Stimulated activated CD4-positive, alpha-beta T cell treated with anti-CD3 and anti-CD28 coated beads, Interleukin-4, amount 100 ng/mL, for 4 hours (primary cell): Measurements from ENCODE around the gene CES5A.
"Not testable (repeated sequence)": the region's sequence is repeated elsewhere in the genome, so short reads cannot be mapped to it uniquely, and the experiment has no call there.

Experiments used
- DNase-seq, 2 experiments: peaks; one replicate each; pipeline ENCODE4 v3.0.0-alpha.2; 2020

CES5A gene, protein sequence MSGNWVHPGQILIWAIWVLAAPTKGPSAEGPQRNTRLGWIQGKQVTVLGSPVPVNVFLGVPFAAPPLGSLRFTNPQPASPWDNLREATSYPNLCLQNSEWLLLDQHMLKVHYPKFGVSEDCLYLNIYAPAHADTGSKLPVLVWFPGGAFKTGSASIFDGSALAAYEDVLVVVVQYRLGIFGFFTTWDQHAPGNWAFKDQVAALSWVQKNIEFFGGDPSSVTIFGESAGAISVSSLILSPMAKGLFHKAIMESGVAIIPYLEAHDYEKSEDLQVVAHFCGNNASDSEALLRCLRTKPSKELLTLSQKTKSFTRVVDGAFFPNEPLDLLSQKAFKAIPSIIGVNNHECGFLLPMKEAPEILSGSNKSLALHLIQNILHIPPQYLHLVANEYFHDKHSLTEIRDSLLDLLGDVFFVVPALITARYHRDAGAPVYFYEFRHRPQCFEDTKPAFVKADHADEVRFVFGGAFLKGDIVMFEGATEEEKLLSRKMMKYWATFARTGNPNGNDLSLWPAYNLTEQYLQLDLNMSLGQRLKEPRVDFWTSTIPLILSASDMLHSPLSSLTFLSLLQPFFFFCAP

DNA sequence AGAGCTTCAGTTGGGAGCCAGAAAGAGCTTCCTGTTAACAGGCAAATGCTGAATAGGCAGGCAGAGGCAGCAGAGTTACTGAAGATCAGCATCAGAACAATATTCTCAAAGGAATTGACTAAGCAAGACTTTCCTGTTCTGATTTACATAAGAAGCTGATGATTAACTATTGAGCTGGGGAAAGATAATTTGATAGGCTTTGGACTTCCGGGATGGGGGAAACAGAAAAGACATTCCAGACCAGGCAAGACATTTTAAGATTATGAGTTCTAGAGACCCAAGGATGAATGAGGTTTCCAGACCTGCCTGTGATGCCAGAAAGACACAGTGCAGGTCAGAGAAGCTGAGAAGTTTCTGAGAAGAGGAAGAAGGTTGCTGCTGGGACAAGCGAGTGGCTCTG lies at the start of gene CES5A:
TSS of gene CES5A (minus strand) at position 101 of the 400 bp plus-strand sequence. CDS start 152 bp downstream, outside the sequence.
- DNase-seq = no peak

DNA sequence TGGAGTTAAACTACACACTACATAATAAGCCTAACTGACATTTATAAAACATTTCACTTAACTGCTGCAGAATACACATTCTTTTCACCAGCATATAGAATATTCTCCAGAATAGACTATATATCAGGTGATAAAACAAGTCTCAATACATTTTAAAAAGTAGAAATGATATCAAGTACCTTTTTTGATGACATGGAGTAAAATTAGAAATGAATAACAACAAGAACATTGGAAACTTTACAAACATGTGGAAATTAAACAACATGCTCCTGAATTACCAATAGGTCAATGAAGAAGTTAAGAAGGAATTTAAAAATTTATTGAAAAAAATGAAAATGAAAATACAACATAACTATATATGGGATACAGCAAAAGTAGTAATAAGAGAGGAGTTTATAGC lies 47.5 kb upstream of the CES5A start:
- no peak for DNase-seq

DNA sequence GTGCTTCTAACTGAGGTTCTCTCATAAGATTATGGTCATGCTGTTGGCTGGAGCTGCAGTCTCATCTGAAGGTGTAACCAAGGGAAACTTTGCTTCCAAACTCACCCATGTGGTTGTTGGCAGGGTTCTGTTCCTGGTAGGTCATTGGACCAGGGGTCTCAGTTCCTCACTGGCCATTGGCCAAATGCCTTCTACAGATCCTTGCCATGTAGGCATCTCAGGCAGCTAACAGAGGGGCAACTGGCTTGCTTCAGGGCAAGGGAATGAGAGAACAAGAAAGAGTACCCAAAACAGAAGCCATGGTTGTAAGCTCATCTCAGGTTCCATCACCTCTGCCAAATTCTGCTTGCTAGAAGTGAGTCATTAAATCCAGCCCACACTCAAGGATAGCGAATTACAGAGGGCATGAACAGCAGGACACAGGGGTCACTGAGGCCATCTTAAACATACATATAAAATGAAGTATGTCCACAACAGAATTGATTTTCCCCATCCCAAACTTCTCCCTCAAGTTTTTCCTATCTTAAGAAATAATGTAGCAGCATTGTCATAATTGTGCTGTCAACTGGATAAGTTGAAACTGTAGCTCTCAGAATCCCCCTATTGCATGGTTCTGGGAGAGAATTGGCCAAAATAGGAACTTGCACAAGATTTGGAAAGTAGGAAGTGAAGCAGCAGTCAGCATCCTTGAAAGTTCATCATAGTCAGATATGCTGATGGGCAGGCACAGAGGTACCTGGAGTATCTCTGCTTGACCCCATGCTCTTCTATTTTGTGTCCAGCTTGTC lies 42.4 kb upstream of the CES5A start:
- no peak for DNase-seq

DNA sequence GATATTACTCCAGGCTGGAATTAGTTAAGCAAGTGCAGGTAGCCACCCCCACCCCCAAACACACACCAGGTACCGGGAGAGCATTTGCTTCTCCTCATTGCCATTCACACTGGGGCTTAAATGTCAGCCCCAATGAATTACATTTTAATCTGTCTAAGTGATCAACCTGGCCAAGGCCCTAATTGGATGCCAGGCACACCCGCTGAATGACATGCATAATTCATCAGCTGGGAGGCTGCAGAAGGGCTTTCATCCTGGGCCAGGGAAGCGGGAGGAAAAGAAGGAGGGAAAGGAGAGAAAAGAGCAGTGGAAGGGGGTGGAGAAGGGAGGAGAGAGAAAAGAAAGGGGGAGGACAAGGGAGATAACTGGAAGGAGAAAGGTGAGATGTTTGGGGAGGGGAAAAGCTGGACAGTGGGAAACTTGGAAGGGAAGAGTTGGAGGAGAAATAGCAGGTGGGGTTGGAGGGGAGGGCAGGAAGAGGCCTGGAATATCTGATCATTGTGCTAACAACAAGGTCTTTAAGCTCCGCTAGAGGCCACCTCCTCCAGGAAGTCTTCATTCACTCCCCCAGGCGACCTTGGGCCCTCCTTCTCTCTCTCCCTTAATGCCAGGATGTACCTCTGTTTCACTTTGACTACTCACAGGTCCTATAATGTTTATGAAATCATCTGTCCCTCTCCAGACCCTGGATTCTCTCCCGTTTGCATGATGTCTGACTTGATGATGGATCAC lies 40.1 kb upstream of the CES5A start:
- no peak for DNase-seq

DNA sequence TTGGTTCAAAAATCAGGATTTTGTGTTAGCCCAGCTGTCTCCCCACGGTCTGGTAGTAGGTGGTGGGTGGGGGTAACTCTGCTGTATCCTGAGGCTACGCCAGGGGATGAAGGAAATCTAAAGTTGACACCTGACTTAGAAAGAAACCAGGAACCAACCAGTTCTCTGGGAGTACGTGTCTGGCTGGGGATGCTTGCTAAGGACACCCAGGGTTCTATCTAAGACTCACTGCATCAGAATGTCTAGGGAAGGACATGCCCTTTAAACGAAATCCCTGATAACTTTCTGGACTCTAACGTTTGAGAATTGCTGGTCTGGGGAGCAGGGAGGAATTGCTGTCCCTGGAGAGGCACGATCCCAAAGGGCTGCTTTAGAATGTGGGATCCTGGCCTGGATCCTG lies 39.2 kb upstream of the CES5A start:
- DNase-seq = no peak

DNA sequence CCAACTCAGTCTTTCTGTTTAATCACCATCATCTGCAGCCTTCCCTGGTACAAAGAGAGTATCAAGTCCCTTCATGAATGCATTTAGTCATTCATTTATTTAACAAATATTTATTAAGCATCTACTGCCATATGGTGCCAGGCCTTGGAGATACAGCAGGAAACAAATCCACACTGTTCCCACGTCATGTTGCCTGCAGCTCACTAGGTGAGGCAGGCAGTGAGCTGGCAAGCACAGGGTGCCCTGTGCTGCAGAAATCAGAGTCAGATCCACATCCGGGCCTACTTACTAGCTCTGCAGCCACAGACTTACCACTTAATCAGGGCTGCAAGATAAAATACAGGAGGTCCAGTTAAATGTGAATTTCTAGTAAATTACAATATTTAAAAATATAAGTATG lies 38.5 kb upstream of the CES5A start:
- no peak for DNase-seq

DNA sequence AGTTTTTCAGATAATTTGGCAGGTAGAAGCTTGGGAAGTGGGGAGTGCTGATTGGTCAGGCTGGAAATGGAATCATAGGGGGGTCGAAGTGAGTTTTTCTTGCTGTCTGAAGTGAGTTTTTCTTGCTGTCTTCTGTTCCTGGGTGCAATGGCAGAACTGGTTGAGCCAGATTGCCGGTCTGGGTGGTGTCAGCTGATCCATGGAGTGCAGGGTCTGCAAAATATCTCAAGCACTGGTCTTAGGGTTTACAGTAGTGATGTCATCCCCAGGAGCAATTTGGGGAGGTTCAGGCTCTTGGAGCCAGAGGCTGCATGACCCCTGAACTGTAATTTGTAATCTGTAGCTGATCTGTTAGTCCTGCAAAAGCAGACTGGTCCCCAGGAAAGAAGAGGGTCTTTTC lies 37.9 kb upstream of the CES5A start:
- not testable (repeated sequence) for DNase-seq

DNA sequence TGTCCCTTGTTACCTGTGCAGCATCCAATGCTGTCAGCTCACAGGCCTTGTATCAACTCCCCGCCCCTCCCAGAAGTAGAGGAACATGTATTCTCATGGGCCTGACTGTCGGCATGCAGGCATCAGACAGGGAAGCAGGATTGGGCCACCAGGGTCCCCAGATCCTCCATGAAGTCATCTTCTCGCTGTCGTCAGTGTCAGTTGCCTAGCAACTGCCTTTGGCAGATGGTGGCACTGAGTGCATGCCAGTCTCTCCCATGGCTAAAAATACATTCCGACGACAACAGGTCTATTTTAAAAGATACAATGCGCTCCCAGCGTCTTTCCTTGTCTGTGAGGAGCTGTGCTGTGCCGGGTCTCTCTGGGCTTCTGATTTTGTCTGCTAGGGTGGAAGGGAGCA lies 36.8 kb upstream of the CES5A start:
- no peak for DNase-seq

DNA sequence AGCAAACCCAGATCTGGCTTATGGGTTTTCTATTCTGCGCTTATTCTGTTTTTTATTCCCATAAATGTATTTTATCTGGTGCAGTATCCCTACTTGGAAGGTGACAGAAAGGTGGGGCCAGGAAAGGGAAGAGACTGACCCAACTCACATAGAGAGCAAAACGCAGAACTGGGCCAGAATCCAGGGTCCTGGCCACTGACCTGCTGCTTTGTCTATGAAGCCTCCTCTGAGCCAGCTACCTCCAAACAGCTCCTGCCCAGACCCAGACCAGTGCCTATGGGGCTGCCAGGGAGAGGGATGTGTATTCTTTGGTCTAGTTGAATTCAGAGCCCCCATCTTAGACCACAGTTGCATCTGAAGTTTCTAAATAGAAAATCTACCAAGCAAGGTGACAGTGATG lies 36.4 kb upstream of the CES5A start:
- no peak for DNase-seq

DNA sequence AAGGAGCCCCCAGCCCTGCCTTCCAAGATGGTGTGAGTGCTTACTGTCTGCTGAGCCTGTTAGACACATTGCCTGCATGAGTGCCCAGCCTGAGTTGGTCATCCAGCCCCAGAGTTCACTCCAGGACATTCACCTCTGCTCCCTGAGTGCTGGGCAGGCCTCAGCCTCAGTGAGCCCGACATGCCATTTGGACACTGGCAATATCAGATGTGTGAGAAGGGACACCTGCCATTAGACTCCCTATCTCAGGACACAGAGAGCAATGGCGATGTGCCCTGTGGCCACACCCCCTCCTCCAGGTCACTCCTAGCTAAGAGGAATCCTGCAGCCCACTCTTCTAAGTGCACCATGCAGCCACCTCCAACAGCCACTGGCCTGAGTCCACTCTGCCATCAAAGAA lies 34.7 kb upstream of the CES5A start:
- no peak for DNase-seq

DNA sequence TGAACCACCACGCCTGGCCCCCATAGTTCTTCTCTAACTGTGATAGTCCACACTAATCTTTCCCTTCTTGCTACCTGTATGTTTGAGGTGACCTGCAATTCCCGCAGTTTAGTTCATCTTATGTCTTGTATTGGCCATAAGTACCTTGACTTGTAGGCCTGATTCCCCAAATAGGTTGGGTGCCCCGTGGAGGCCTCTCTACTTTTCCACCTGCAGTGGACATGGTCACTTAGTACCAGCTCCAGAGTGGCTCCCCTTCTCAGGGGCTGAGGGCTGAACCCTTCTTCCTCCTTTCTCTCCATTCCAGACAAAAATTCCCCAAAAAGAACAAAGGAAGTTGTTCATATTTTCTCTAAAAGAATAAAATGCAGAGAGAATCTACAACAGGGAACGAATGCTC lies 33.5 kb upstream of the CES5A start:
- DNase-seq = no peak

DNA sequence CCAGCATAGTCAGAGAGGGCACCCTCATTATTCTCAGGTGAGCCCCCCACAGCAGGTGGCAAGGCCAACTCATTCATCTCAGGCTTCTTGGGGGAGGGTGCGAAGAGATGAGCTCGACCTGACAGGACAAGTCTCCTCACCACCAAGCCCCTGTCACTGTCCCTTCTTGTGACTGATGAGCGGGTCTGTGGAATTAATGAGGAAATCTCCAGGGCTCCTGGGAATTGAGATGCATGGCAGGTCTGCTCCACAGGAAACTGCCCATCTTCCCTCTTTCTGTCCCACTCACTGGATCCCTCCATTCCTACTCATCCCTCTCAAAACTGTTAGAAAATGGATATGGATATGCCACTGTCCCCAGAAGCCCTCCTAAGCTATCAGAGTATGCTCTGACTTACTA lies 32.5 kb upstream of the CES5A start:
- no peak for DNase-seq

DNA sequence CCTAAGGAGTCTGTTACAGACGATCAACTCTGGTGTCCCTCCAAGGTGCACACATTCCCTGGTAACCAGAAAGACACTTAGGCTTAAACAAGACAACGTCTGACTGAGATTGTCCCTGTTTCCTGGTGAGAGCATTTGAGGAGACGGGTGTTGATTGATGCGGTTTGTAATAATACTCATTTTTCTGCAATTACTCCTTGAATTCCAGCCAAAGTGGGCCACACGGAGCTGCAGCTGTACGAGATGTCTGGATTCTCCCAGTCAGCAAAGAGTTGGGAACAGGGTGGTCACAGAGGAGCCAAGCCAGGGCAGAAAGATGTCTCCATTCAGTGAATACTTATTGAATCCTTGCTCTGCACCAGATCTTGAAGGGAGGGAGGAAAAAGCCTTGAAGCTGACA lies 30.9 kb upstream of the CES5A start:
- no peak for DNase-seq

DNA sequence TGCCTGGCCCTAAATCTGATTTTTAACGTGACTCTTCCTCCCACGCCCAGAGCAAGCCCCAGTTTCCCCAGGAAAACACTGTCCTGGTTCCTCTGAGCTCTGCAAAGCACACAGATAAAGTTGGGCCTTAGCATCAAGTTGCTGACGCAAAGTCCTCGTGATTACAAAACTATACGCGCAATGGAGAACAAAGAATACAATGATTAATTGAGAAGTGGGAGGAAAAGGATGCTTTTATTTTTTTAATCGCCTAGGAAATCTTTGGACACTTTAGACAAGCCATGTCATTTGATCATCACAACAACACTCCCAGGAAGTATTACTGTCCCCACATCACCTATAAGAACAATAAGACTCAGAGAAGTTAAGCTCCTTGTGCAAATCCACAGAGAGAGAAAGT lies 30.5 kb upstream of the CES5A start:
- no peak for DNase-seq

DNA sequence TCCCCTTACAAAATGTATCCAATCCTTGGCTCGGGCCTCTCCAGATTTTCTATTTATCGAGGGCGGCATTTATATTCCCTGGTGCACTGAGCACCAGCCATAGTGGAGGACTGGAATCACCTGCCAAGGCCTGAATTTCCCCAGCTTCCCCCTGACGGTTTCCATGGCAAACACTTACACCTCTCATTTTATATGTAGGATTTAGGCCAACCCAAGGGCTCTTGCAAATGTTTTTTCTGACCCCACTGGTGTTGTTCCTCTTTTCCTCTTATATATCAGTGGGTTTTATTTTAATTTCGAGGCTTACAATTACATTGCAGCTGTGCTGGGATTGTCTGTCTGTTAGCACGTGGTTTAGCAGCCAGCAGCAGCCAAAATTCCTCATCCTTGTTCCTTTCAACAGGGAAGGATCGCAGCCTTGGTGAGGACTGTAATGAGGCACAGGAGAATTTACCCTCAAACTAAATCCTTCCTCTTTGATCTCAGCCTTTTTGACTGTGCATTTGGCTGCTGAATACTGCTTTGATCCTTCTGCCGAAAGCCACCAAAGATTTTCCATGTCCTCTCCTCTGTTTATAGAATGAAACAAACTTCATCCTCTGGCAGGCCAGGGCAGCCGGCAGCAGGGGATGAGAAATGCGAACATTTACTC lies 26.5 kb upstream of the CES5A start:
- DNase-seq = no peak

DNA sequence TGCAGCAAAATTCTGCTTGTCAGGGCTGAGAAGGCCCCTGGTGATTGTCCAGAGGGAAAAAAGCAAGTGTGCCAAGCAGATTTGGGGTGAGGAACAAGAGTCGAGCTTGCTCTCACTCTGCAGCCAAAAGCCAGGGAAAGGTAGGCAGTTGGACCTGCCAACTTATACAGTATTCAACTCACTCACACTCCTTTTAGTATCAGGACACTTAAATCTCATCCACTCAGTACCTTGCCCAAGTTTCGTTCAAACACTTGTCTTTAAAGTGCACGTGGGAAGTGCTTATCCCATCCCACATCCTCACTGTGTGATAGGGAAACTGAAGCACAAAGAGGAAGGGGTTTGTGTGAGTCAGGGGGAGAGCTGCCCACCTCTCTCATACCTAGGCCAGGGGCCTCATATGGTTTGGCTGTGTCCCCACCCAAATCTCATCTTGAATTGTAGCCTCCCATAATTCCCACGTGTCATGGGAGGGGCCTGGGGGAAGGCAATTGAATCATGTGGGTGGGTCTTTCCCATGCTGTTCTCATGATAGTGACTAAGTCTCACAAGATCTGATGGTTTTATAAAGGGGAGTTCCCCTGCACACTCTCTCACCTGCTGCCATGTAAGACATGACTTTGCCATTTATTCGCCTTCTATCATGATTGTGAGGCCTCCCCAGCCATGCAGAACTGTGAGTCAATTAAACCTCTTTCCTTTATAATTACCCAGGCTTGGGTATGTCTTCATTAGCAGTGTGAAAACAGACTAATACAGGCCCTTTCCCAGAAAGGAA lies 25.6 kb upstream of the CES5A start:
- DNase-seq = no peak

DNA sequence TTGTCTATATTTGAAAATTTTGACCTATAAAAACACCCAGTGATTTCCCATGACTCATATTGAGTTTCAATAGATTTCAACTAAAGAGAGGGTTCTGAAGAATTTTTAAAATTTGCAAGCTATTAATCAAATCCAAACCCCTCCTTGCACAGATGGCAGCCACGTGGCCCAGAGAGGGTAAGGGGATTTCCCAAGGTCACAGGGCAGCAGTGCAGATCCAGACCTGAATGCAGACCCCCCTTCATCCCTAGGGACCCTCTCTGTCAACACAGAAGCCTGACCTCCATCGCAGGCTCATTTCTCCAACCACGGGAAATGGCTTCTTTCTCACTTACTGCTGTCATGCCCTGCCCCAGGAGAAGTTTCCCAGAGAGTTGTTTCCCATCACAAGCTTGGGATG lies 24.7 kb upstream of the CES5A start:
- no peak for DNase-seq

DNA sequence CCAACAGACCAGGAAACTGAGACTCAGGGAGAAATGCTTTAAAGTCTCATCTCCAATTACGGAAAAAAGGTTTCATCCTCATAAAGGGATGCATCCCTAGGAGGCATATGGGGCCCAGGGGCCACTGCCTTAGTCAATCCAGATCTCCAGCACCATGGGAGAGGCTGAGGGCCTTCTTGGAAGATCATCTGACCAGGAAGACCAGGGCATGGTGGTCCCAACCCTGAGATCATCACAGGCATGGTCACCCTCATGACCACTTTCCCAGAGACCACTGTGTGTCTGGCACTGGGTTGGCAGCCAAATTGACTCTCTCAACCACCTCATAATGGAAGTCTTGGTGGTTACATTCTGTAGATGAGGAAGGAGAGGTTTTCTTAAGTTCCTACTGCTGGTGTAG lies 23.4 kb upstream of the CES5A start:
- DNase-seq = no peak

DNA sequence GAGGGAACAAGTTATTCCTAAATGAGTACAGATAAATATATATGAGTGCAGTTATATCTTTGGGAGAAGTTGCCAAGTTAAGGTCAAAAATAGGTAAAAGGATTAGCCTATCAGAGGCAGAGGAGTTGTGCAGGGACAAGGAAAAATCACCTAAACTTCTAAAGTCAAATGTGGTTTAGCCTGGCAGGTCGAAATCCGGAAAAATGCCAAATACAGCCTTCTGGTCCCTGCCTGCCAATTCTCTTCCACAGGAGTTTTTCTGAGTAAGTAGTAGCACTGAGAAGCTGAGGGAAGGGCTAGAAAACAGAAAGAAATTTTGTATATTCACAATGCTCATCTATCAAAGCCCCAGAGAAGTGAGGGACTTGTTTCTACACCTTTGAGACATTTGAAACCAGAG lies 17.6 kb upstream of the CES5A start:
- no peak for DNase-seq

DNA sequence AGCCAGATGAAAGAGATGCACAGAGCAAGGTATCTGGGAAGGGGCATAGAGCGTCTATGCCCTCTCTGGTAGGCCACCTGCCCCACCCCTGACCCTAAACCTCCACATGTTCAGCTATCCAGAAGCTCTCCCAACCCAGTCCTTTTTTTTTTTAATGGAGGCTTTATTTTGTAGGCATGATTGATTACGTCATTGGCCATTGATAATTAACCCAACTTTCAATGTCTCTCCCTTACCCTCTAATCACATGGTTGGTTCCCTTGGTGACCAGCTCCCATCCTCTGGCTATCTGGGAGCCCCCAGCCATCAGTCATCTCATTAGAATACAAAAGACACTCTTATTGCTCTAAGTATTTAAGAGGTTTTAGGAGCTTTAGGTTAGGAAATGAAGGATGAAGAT lies 14.3 kb upstream of the CES5A start:
- no peak for DNase-seq

DNA sequence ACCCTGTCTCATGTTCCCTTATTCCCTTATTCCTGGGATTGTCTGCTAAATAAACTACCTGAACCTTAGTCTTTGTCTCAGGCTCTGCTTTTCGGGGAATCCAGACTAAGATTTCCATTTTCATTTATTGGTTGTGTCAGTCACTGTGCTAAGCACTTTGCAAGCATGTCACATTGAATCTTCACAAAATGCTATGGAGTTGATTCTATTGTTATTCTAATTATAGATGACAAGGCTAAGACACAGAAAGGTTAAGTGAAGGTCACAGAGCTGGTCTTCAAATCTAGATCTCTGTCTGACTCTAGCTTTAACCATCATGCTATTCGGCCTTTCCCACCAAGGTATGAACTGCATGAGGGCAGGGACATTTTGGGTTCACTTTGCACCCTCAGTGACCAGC lies 13.4 kb upstream of the CES5A start:
- no peak for DNase-seq

DNA sequence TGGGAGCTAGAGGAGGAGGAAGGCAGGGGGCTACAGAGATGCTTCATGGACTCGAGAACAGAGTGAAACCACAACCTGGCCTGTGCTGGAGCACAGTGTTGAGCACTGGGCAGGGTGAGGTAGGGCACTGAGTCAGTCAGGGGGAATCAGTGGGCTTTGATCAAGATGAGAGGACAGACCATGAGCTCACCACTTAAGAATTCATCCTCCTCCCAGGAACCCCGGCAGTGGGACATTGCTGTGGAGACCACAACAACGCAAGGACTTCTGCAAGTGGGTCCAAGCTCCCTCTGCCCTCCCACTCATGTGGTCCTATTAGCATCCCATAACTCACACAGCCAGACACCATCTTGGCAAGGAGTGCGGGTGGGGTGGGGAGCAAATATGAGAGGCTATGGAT lies 1.7 kb upstream of the CES5A start:
- no peak for DNase-seq
